Islet of Langerhans (tissue), 1 donor: Measurements from ENCODE around the gene MAMSTR.
"Not testable (repeated sequence)": the region's sequence is repeated elsewhere in the genome, so short reads cannot be mapped to it uniquely, and the experiment has no call there.

Experiments
- FAIRE-seq: peaks from one replicate; lab custom pipeline; 2011; peaks lifted over from hg19 to GRCh38; lab: Jason Lieb, UNC

Gene MAMSTR

GRCh38 chr19:48683349-48683748 lies 36.2 kb downstream of the MAMSTR start:
- FAIRE-seq, result no peak

- FAIRE-seq, result no peak
These were observed 38.4 kb downstream of the MAMSTR start for GRCh38 chr19:48681127-48681470.

DNA sequence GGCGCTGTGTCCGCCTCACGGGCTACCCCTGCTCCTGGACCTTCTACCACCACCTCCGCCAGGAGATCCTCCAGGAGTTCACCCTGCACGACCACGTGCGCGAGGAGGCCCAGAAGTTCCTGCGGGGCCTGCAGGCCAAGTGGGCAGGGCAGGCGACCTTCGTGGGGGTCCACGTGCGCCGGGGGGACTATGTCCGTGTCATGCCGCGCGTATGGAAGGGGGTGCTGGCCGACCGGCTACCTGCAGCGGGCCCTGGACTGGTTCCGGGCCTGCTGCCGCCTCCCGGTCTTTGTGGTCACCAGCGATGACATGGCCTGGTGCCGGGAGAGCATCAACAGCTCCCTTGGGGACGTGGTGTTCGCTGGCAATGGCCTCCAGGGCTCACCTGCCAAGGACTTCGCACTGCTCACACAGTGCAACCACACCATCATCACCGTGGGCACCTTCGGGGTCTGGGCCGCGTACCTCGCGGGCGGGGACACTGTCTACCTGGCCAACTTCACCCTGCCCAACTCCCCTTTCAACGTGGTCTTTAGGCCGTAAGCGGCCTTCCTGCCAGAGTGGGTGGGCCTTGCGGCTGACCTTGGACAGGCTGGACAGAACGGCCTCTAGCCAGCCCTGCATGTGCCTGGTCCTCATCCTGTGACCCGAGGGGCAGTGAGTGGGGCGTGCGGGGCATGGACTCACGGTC lies 38.9 kb downstream of the MAMSTR start:
- no peak for FAIRE-seq

DNA sequence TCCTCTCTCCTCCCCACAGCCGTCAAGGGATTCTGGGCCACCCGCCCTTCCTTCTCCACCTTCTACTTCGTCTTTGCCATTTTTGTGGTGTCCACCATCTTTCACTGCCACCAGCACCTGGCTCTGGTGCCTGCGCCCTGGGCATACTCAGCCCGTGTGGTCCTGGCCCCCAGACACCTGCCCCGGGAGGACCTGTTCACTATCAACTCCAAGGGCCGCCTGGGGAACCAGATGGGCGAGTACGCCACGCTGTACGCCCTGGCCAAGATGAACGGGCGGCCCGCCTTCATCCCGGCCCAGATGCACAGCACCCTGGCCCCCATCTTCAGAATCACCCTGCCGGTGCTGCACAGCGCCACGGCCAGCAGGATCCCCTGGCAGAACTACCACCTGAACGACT lies 39.5 kb downstream of the MAMSTR start:
- not testable (repeated sequence) for FAIRE-seq

- FAIRE-seq, result no peak
These were observed 41.3 kb downstream of the MAMSTR start for GRCh38 chr19:48678201-48678600.

DNA sequence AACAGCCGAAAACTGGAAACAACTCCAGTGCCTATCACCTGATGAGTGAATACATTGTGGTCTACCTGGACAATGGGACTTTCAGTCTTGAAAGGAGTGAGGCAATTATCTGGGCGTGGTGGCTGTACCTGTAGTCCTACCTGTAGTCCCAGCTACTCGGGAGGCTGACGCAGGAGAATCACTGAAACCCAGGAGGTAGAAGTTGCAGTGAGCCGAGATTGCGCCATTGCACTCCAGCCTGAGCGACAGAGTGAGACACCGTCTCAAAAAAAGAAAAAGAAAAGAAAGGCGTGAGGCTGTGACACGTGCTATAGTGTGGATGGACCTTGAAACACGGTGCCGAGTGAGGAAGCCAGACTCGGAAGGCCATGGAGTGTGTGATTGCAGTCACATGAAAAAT lies 42.6 kb downstream of the MAMSTR start:
- no peak for FAIRE-seq

DNA sequence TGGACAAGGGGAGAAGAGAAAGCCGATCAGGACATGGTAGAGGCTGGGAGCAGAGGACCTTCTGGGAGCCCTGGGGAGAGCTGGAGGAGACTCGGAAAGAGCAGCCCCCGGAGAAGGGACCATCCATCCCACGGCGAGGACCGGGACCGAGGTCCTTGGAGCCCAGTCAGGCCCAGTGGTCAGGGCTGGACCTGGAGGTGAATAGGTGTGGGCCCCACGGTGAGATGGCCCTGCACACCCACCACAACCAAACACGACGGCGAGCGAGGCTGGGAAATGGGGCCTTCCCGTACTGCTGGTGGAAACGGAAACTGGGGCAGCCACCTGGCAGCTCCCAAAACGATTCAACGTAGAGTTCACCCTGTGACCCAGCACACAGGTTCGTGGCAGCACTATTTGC lies 43.0 kb downstream of the MAMSTR start:
- no peak for FAIRE-seq

DNA sequence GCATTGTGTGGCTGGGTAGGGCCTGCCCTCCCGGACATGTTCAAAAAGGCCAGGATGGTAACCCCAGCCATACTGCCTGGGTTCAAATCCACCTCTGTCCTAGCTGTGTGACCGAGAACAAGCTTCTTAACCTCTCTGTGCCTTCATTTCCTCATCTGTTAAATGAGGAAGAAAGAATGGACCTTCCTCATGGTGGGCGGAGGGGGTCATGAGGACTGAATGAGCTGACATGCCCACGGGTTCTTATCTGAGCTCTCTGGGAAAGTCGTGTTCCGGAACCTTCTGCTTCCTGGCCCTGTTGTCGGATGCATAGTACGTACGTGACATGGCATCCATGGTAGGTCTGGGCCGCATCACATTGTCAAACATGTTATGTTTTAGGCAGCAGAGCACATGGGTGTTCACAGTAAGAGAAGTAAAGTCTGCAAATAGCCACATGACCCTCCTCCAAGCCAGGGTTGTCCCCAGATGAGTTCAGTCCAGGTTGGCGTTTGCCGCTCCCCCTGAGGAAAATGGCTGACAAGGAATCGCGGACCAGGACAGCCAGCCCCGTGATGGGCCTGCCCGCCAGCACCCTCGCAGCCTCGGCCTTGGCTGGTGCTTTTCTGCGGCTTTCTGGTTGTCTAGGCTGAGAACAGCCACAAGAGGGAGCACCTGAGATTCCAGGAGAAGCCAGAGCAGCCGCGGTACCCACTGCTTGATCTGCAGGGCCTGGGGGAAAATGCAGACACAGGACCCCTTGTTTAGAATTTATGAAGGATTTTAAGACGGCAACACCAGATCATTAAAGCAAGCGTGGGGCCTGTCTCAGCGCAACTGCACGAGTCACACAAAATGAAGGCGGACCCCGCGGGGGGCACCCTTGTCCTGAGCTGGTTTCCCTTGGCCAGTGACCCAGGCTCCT lies 44.4 kb downstream of the MAMSTR start:
- FAIRE-seq, result no peak

DNA sequence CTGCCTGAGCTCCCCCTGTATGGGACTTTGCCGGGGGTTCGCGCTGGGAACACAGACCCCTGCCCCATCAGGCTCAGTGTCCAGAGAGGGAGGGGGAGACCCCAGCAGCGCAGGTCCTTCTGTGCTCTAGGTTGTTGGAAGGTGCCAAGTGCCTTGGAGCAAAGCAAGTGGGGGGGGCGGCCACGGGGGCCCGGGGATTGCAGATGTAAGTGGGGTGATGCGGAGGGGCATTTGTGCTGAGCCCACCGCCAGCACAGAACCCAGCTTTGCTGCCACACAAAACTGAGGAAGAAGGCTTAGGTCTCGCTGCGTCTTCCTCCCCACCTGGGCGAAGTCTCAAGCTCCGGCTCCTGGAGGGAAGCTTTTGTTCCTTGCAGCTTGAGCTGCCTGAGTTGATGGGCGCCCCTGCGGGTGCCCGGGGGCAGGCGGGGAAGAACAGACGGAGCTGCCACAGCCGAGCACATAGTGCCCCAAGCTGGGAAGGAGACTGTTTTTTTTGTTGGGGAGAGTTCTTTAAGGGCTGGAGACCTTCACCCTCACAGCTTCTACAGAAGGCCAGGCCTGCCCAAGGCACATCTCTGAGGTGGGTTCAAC lies 45.2 kb downstream of the MAMSTR start:
- no peak for FAIRE-seq

GRCh38 chr19:48673436-48674100 lies 46.0 kb downstream of the MAMSTR start:
- no peak for FAIRE-seq

DNA sequence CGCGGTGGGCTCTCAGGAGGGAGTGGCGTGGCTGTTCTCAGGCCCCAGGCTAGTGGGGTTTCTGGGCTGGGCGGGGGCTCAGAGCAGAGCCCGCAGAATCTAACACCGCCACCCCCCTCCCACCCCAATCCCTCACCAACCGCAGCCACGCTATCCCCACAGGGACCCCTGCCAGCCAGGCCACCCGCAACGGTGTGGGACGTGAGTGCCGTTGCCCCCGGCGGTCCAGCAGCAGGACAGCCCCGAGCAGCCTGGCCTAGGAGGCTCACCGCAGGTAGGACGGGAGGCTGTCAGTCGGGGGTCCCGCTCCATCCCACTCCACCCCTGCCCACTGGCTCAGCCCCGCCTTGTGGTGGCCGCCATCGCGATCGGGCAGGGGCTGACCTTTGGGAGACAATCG lies 46.5 kb downstream of the MAMSTR start, which contains the start of gene NTN5:
TSS of gene NTN5 (minus strand) at position 24 of the 400 bp plus-strand sequence. CDS start 2,031 bp downstream, outside the sequence.
- no peak for FAIRE-seq

DNA sequence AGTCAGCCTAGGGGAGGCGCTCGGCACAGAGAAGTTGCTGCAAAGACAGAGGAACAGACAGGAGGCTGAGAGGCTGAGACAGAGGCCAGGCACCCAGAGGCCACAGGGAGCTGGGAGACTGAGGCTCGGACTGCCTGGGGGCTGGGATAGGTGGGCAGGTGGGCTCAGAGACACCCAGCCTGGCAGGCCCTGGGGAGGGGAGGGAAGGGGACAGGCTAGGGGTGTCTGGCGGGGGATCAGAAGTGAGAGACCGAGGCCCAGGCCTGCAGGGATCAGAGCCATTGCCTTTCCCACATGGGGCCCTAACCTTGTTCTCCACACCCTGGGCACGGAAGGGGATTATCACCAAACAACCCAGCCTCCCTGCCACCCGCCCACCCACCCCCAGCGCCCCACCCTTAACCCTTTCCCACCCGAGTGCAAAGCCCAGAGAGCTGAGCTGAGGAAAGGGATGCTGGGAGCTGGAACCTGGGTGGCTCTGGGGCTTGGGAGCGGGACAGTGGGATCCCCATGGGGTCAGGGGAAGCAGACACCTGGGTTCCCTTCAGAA lies 48.0 kb downstream of the MAMSTR start:
- FAIRE-seq, result no peak

- no peak for FAIRE-seq
These were observed 48.7 kb downstream of the MAMSTR start for GRCh38 chr19:48670699-48671445.

- FAIRE-seq, result no peak
These were observed 49.4 kb downstream of the MAMSTR start for GRCh38 chr19:48669903-48670668.

DNA sequence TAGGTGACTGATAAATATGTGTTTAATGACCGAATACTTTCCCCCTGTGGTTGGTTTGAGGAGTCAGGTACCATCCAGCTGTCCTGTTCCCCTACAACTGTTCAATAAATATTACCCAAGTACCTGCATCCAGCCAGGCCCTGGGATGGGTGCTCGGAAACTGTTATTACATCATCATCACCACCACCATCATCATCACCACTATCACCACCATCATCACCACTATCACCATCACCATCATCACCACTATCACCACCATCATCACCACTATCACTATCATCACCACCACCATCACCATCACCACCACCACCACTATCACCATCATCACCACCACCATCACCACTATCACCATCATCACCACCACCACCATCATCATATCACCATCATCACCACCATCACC lies 50.8 kb downstream of the MAMSTR start:
- FAIRE-seq, result no peak

DNA sequence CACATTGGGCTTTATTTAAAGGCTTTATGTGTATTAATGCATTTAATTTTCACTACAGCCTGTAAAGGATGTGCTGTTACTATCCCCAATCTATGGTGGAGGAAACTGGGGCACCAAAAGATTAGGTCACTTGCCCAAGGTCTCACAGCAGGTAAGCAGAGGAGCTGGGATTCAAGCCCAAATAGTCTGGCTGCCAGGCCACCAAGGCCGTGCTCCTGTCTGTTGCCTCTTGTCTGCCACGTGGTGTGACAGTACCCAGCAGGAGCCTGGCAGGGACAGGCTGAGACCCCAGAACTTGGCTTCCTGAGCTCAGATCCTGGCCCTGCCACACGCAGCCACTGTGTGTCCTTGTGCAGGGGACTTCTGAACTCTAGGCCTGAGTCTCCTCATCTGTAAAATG lies 51.2 kb downstream of the MAMSTR start:
- no peak for FAIRE-seq

GRCh38 chr19:48665786-48666185 lies 53.7 kb downstream of the MAMSTR start:
- FAIRE-seq, result no peak

GRCh38 chr19:48664476-48664875 lies 55.0 kb downstream of the MAMSTR start:
- FAIRE-seq, result no peak

- no peak for FAIRE-seq
These were observed 55.9 kb downstream of the MAMSTR start for GRCh38 chr19:48663667-48664066.
